Choroid plexus epithelial cell (primary cell): ENCODE measurements around the gene CDK2.
A peak's percentile ranks its signal among the peaks of the same experiment; 100 is the strongest.

ENCODE experiments used
- DNase-seq: peaks from one replicate; pipeline ENCODE4 v3.0.0-alpha.2; 2010; ENCODE audit warnings: low read depth
- H3K4me3 ChIP-seq: 2 replicates; pipeline ENCODE4 v1.5.1; 2011; ENCODE audit warnings: low read depth, mild to moderate bottlenecking, control low read depth, low read length, moderate library complexity
- CTCF ChIP-seq: conservative IDR thresholded peaks from 2 replicates; pipeline ENCODE4 v1.5.1; 2011; ENCODE audit warnings: low read depth, mild to moderate bottlenecking, control low read depth, inconsistent platforms, low read length, moderate library complexity

The CDK2 gene

GRCh38 chr12:55940065-55940732, 26.4 kb upstream of the CDK2 start:
- peak; percentile 91 for DNase-seq
- peak; percentile 93 for TF ChIP-seq CTCF
- peak overlapping the region; percentile 28 for H3K4me3 ChIP-seq

DNA sequence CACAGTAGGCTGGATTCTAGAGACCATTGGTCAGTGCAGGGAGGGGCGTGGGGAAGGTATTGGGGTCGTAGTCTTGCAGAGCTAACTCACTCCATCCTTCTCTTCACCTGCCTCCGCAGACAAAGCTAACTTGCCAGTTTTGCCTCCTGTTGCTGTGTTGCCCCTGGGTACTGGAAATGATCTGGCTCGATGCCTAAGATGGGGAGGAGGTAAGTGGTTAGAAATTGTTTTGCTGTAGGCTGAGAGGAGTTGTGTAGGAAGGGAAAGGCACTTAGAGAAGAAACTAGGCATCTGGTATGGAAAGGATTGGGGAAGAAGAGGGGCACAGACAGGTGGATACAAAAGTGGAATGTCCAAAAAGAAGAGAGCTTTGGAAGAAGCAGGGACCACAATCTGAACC, 24.6 kb upstream of the CDK2 start:
- no peak for DNase-seq
- TF ChIP-seq CTCF = no peak
- H3K4me3 ChIP-seq = no peak overlapping the region

GRCh38 chr12:55942577-55943136, 24.0 kb upstream of the CDK2 start:
- TF ChIP-seq CTCF = no peak
- no peak overlapping the region for H3K4me3 ChIP-seq
- DNase-seq = no peak

- DNase-seq = no peak
- H3K4me3 ChIP-seq = no peak overlapping the region
- TF ChIP-seq CTCF = no peak
These were observed 20.1 kb upstream of the CDK2 start for GRCh38 chr12:55946553-55946952.

DNA sequence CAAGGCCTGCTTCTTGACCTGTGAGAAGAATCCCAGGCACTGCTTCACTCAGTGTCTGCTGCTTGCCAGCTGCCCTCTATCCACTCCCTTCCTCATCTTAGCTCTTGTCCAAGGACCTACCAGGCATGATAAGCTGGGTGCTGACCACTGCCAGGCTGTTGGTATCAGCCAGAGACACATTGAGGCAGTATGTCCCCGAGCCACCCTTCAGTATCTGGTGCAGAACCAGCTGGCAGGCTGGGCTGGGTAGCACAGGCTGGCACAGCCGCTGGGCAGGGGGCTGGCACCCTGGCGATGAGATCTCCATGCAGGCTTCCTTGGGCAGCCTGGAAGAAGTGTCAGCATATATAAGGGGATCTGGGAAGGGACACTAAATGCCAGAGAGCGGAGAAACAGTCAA, 11.3 kb upstream of the CDK2 start:
- no peak for TF ChIP-seq CTCF
- DNase-seq = no peak

DNA sequence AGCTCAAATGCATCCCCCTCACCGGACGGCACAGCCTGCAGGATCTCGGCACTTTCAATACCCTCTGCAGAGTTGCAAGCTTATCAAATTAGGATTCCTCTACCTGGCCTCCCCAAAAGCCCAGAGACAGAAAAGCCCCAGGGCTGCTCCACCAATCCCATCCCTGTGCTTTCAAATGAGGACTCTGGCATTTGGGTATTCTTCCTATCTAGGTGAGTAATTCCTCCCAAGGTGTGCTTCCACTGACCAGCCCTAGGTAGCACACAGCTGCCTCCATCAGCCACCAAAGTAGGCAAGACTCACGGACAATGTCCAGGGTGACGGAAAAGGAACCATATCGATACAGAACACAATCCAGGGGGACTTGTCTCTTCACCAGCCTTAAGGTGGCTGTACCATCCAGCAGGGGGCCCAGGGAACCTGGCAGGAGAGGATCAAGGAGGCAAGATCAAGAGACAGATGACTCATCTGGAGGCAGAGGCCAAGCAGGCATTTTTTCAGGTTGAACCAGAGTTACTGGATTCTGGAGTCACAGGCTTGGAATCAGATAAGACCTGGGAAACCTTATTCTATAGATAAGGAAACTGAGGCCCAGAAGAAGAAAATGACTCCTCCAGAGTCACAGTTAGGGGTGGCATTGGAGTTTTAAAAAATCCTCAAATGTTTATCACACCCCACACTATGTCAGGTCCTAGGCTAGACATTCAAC, 10.7 kb upstream of the CDK2 start:
- peak; percentile 36 for DNase-seq
- H3K4me3 ChIP-seq = no peak overlapping the region

More for the DNA sequence above, 11.3 kb upstream of the CDK2 start:
- no peak overlapping the region for H3K4me3 ChIP-seq

More for the DNA sequence above, 10.7 kb upstream of the CDK2 start:
- peak; percentile 40 for TF ChIP-seq CTCF
